Measurements from ENCODE around the gene RAET1L. TPM values are rescaled to one million over a fixed set of nuclear protein-coding genes. Genes with fewer than 3 reads are reported as not detected.
"Not testable (repeated sequence)": the region's sequence is repeated elsewhere in the genome, so short reads cannot be mapped to it uniquely, and the experiment has no call there.

Gene RAET1L
- total and polyA plus RNA-seq, 2 of the 4 experiments (the other 2 are of a cell fraction), result not detected

DNA sequence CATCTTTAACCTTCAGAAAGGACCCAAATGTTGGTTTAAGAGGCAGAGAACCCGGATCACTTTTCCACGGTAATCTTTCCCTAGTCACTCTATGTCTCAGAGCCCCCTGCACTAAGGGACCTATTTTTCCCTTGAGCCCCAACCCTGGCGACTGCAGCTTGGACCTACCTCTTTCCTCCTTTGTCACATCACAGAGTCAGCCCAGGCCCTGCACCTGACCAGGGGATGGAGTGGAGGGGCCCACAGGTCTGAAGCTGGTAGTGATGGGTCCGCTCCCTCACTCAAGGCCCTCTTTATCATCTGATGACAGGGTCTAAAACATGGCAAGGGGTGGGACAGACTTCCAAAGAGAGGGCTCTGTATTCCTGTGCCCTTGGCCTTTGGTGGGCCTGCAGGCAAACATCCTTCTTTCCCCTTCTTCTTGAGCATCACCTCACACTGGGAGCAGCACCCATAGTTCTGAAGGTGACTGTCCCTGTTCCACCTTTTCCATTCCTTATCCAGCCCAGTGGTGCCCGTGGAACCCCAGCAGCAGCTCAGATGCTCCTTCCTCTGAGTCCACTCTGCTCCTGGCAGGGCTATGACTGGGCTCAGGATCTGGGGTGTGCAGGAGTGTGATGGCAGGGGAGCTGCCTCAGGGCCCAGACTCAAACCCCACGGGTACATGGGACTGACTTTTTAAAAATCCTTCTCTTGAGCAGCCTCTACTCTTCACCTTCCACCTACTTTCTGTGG, 6.3 kb downstream of the RAET1L start:
- no peak overlapping the region for H4K8ac ChIP-seq (ENCODE audit: low read depth in 2 of 2, low read length in 2 of 2)
- no peaks in the 10 kb centered on the region for H3K9me1 ChIP-seq (ENCODE audit: insufficient read depth, low read length)
- no peak overlapping the region for H3K27ac ChIP-seq (ENCODE audit: insufficient read depth, low read length)
- no peak overlapping the region for H2BK120ac ChIP-seq (ENCODE audit: low read depth, low read length)
- no peak for DNase-seq
- no CpG with 5 or more reads among the region's 6 CpGs for WGBS, 2 experiments (ENCODE audit: extremely low coverage in 2 of 2, insufficient read length in 1 of 2)
- no peak overlapping the region for H3K56ac ChIP-seq (ENCODE audit: extremely low read depth, insufficient read depth, low read length)
- H3K14ac ChIP-seq (replicated peaks; ENCODE audit: low read depth, low read length), result no peak overlapping the region
- no peaks in the 10 kb centered on the region for H3K36me3 ChIP-seq (ENCODE audit: control insufficient read depth, insufficient read depth, low read length)
- no peaks in the 10 kb centered on the region for H3K79me1 ChIP-seq (ENCODE audit: low read depth in 1 of 2, low read length in 2 of 2)
- H3K4me3 ChIP-seq (ENCODE audit: insufficient read depth, low read depth, low read length), result no peak overlapping the region
- H3K9ac ChIP-seq (ENCODE audit: low read depth, low read length), result no peak overlapping the region
- H3K18ac ChIP-seq (ENCODE audit: low read depth, low read length), result no peak overlapping the region
- TF ChIP-seq NFE2L2 (IDR thresholded peaks at IDR 0.05; ENCODE audit: low read depth, low read length), result no peak
- no peak for TF ChIP-seq CEBPB (IDR thresholded peaks at IDR 0.05; ENCODE audit: low read depth, low read length)
- TF ChIP-seq, protein P1, sequence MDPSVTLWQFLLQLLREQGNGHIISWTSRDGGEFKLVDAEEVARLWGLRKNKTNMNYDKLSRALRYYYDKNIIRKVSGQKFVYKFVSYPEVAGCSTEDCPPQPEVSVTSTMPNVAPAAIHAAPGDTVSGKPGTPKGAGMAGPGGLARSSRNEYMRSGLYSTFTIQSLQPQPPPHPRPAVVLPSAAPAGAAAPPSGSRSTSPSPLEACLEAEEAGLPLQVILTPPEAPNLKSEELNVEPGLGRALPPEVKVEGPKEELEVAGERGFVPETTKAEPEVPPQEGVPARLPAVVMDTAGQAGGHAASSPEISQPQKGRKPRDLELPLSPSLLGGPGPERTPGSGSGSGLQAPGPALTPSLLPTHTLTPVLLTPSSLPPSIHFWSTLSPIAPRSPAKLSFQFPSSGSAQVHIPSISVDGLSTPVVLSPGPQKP (IDR thresholded peaks at IDR 0.05; ENCODE audit: borderline replicate concordance, low read depth, low read length), result no peak
- TF ChIP-seq FOS (IDR thresholded peaks at IDR 0.05; ENCODE audit: low read depth, low read length), result no peak
- no peak for TF ChIP-seq RFX5 (IDR thresholded peaks at IDR 0.05; ENCODE audit: low read depth, low read length)
- TF ChIP-seq POLR2A (IDR thresholded peaks at IDR 0.05; ENCODE audit: low read depth, low read length), result no peak
- no peak for TF ChIP-seq MAFK (IDR thresholded peaks at IDR 0.05; ENCODE audit: low read depth, low read length)
- no peak for TF ChIP-seq SMC3 (IDR thresholded peaks at IDR 0.05; ENCODE audit: low read depth, low read length)
- H2AK9ac ChIP-seq (replicated peaks; ENCODE audit: low read depth, low read length, poor library complexity), result no peak overlapping the region
- in situ Hi-C loops (cut with MboI; ENCODE audit: low sequenced_read_pairs) (no loop called here), dilution Hi-C loops (cut with HindIII; ENCODE audit: low sequenced_read_pairs, unreplicated experiment) (no loop called here), intact Hi-C loops (cut with micrococcal nuclease) (loop anchor here (10.0 kb wide), 1 partner anchor 294 kb away; no protein-coding TSS in a partner anchor)
- H3K4ac ChIP-seq (ENCODE audit: low read depth, low read length), result no peak overlapping the region
- H2BK20ac ChIP-seq (ENCODE audit: low read depth, low read length), result no peak overlapping the region
- no TSS peak for BruUV-seq (replicated peaks)
- H3K4me1 ChIP-seq (ENCODE audit: control insufficient read depth, insufficient read depth, low read length), result no peaks in the 10 kb centered on the region
- H3K23ac ChIP-seq (ENCODE audit: low read depth, low read length), result no peak overlapping the region
- CTCF ChIA-PET, result no interaction called here
- no peak overlapping the region for H4K5ac ChIP-seq (ENCODE audit: low read depth, low read length)
- H3K27me3 ChIP-seq (ENCODE audit: control insufficient read depth, insufficient read depth, low read length), result peaks cover 39% of the 10 kb centered on the region
- H3K4me2 ChIP-seq (ENCODE audit: low read depth, low read length), result no peak overlapping the region
- H2AK5ac ChIP-seq (ENCODE audit: low read depth, low read length), result no peak overlapping the region
- H2AFZ ChIP-seq (replicated peaks; ENCODE audit: low read length, poor library complexity), result no peak overlapping the region
- no peaks in the 10 kb centered on the region for H4K20me1 ChIP-seq (ENCODE audit: insufficient read depth, low read length)
- no peaks in the 10 kb centered on the region for H3K9me3 ChIP-seq (ENCODE audit: control insufficient read depth, insufficient read depth, low read length)
- POLR2A ChIA-PET (ENCODE audit: unreplicated experiment), result no interaction called here
- no peak overlapping the region for H2BK15ac ChIP-seq (ENCODE audit: low read depth, low read length)
- no peak for ATAC-seq (ENCODE audit: low read depth)
- H2BK5ac ChIP-seq (ENCODE audit: low read depth, low read length, poor library complexity, severe bottlenecking), result no peak overlapping the region
- no peak overlapping the region for H4K91ac ChIP-seq (ENCODE audit: insufficient read depth, low read depth, low read length)

DNA sequence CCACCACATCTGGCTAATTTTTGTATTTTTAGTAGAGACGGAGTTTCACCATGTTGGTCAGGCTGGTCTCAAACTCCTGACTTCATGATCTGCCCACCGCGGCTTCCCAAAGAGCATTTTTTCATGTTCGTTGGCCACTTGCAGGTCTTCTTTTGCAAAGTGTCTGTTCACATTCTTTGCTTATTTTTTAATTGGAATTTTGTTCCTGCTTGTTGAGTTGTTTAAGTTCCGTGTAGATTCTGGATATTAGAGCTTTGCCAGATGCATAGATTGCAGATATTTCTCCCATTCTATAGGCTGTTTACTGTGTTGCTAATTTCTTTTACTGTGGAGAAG, 8.2 kb downstream of the RAET1L start:
- ATAC-seq (ENCODE audit: low read depth); H2AK5ac ChIP-seq (ENCODE audit: low read depth, low read length); H3K14ac ChIP-seq (replicated peaks; ENCODE audit: low read depth, low read length); H4K20me1 ChIP-seq (ENCODE audit: insufficient read depth, low read length); in situ Hi-C loops (cut with MboI; ENCODE audit: low sequenced_read_pairs); dilution Hi-C loops (cut with HindIII; ENCODE audit: low sequenced_read_pairs, unreplicated experiment); H2BK20ac ChIP-seq (ENCODE audit: low read depth, low read length); H4K5ac ChIP-seq (ENCODE audit: low read depth, low read length); H2BK120ac ChIP-seq (ENCODE audit: low read depth, low read length); H4K91ac ChIP-seq (ENCODE audit: insufficient read depth, low read depth, low read length); H2BK5ac ChIP-seq (ENCODE audit: low read depth, low read length, poor library complexity, severe bottlenecking); H2BK15ac ChIP-seq (ENCODE audit: low read depth, low read length); H2AK9ac ChIP-seq (replicated peaks; ENCODE audit: low read depth, low read length, poor library complexity); BruUV-seq (replicated peaks); H2AFZ ChIP-seq (replicated peaks; ENCODE audit: low read length, poor library complexity); H3K4me3 ChIP-seq (ENCODE audit: insufficient read depth, low read depth, low read length); H3K79me1 ChIP-seq (ENCODE audit: low read depth in 1 of 2, low read length in 2 of 2); H4K8ac ChIP-seq (ENCODE audit: low read depth in 2 of 2, low read length in 2 of 2); H3K56ac ChIP-seq (ENCODE audit: extremely low read depth, insufficient read depth, low read length); H3K4me1 ChIP-seq (ENCODE audit: control insufficient read depth, insufficient read depth, low read length); H3K27ac ChIP-seq (ENCODE audit: insufficient read depth, low read length); DNase-seq; POLR2A ChIA-PET (ENCODE audit: unreplicated experiment); H3K9me3 ChIP-seq (ENCODE audit: control insufficient read depth, insufficient read depth, low read length); H3K18ac ChIP-seq (ENCODE audit: low read depth, low read length); H3K36me3 ChIP-seq (ENCODE audit: control insufficient read depth, insufficient read depth, low read length); H3K9ac ChIP-seq (ENCODE audit: low read depth, low read length); H3K4ac ChIP-seq (ENCODE audit: low read depth, low read length); H3K9me1 ChIP-seq (ENCODE audit: insufficient read depth, low read length); H3K4me2 ChIP-seq (ENCODE audit: low read depth, low read length); H3K23ac ChIP-seq (ENCODE audit: low read depth, low read length): not testable (repeated sequence)
- no CpG with 5 or more reads among the region's 5 CpGs for WGBS, 2 experiments (ENCODE audit: extremely low coverage in 2 of 2, insufficient read length in 1 of 2)
- CTCF ChIA-PET, result interaction anchor here (1.0 to 1.3 kb wide), 2 partner anchors 8 to 82 kb away, joined by 3 to 6 read pairs; partner anchors contain the start of gene RAET1L
- intact Hi-C loops (cut with micrococcal nuclease), result loop anchor here (1.0 to 10.0 kb wide), 3 partner anchors 83 to 292 kb away; no protein-coding TSS in a partner anchor
- peaks cover 48% of the 10 kb centered on the region for H3K27me3 ChIP-seq (ENCODE audit: control insufficient read depth, insufficient read depth, low read length)

All from IMR-90 (cell line).